CD4-positive, alpha-beta memory T cell (primary cell): Measurements from ENCODE around the gene ZNF184. TPM values are rescaled to one million over a fixed set of nuclear protein-coding genes. Genes with fewer than 3 reads are reported as not detected.
A peak's percentile ranks its signal among the peaks of the same experiment; 100 is the strongest.

Experiments used
- CTCF ChIA-PET: fragments of 350-600 bp; sonication (Branson Sonifier 250); formaldehyde crosslinking; loops from one replicate; lab custom pipeline; 2021; ENCODE audit warnings: inconsistent platforms; ENCODE audit not compliant: partially characterized antibody; lab: Charles Lee
- POLR2A ChIA-PET: fragments of 350-600 bp; sonication (Branson Sonifier 250); formaldehyde crosslinking; loops from one replicate; lab custom pipeline; 2021; ENCODE audit not compliant: partially characterized antibody; lab: Charles Lee
- DNase-seq, 5 donors: peaks; one replicate each; pipeline versions ENCODE4 v3.0.0 to v3.0.0-alpha.2; 2020 to 2022; ENCODE audit warnings: mixed read lengths in 1 of 5
- H3K27ac ChIP-seq: one replicate; pipeline ENCODE4 v1.7.0; 2013; ENCODE audit warnings: low read depth, low read length
- H3K27me3 ChIP-seq: 2 replicates; pipeline ENCODE4 v1.7.0; 2013; ENCODE audit warnings: mild to moderate bottlenecking, low read length, moderate library complexity; ENCODE audit not compliant: insufficient read depth
- H3K36me3 ChIP-seq: 2 replicates; pipeline ENCODE4 v1.7.0; 2013; ENCODE audit warnings: mild to moderate bottlenecking, low read length, moderate library complexity; ENCODE audit not compliant: insufficient read depth
- H3K4me1 ChIP-seq: 2 replicates; pipeline ENCODE4 v1.7.0; 2013; ENCODE audit warnings: mild to moderate bottlenecking, low read length, moderate library complexity; ENCODE audit not compliant: insufficient read depth
- H3K4me3 ChIP-seq, 2 donors: one replicate each; pipeline ENCODE4 v1.7.0; 2013; ENCODE audit warnings: low read length in 2 of 2, mild to moderate bottlenecking in 1 of 2
- H3K9me3 ChIP-seq, 2 donors: one replicate each; pipeline ENCODE4 v1.7.0; 2013; ENCODE audit warnings: low read length in 2 of 2, control low read depth in 1 of 2; ENCODE audit not compliant: control insufficient read depth in 1 of 2
- H3K27ac Mint-ChIP-seq, 7 donors: one replicate each; pipeline ENCODE4 v1.8.0; 2020 to 2021; ENCODE audit warnings: mixed read lengths in 7 of 7, mild to moderate bottlenecking in 6 of 7, inconsistent platforms in 3 of 7, moderate library complexity in 3 of 7
- H3K27me3 Mint-ChIP-seq, 2 donors: one replicate each; pipeline ENCODE4 v1.8.0; 2020 to 2021; ENCODE audit warnings: mixed read lengths in 2 of 2
- H3K36me3 Mint-ChIP-seq, 2 donors: one replicate each; pipeline ENCODE4 v1.8.0; 2020 to 2021; ENCODE audit warnings: mixed read lengths in 2 of 2, inconsistent platforms in 1 of 2, mild to moderate bottlenecking in 1 of 2
- H3K4me1 Mint-ChIP-seq, 4 donors: one replicate each; pipeline ENCODE4 v1.8.0; 2020 to 2021; ENCODE audit warnings: mixed read lengths in 4 of 4, mild to moderate bottlenecking in 1 of 4
- H3K4me3 Mint-ChIP-seq, 8 donors: one replicate each; pipeline ENCODE4 v1.8.0; 2020 to 2021; ENCODE audit warnings: mixed read lengths in 8 of 8, mild to moderate bottlenecking in 7 of 8, moderate library complexity in 6 of 8, inconsistent platforms in 3 of 8
- H3K9me3 Mint-ChIP-seq, 8 donors: one replicate each; pipeline ENCODE4 v1.8.0; 2020 to 2021; ENCODE audit warnings: mixed read lengths in 8 of 8, mild to moderate bottlenecking in 5 of 8, inconsistent platforms in 3 of 8, moderate library complexity in 1 of 8
- intact Hi-C: fragments of 100-400 bp; cut with micrococcal nuclease; formaldehyde crosslinking; loops from one replicate; pipeline ENCODE4 v1.15.1; 2023
- polyA plus RNA-seq, 2 donors: library from polyadenylated mRNA; unstranded; fragments of 300-500 nt; fragmentation: Illumina TruSeq; gene quantifications; one replicate each; pipeline ENCODE4 v1.2.3, GENCODE V29; 2021
- total RNA-seq, 2 experiments: library from RNA; stranded (reverse); gene quantifications; one replicate each; pipeline ENCODE4 v1.2.3, GENCODE V29; 2021

ZNF184 gene
- total and polyA plus RNA-seq, 4 experiments from 2014 or later = 4.8 to 17.4 (median 14.0) TPM

DNA sequence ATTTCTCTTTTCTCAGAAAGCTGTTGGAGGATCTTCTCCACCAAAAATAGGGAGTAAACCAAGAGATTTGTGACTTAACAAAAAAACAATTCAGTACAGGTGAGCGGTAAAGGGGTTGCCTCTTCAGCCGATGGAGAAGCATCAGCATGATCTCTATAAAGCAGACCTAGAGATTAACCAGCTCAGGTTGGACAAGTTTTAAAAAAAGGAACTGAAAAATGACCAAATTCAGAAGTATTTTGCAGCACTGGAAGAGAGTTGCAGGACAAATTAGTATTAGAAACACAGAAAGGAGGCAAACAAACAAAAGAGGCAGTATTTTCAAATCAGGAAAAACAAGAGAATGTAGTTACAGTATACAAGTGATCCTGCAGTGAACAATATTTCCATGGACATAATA, 39.6 kb upstream of the ZNF184 start:
- Mint-ChIP-seq H3K36me3 (no peaks in the 10 kb centered on the region), H3K27me3 (peaks cover 46 to 53% of the 10 kb centered on the region in 2 donors), H3K9me3 (no peaks in the 10 kb centered on the region), H3K4me3 (no peak overlapping the region), H3K4me1 (peaks cover 2 to 8% (median 5%) of the 10 kb centered on the region in 4 donors), H3K27ac (no peak overlapping the region)
- no peak for DNase-seq
- no peak overlapping the region for H3K4me3 ChIP-seq
- no peak overlapping the region for H3K27ac ChIP-seq
- H3K27me3 ChIP-seq = peaks cover 16% of the 10 kb centered on the region
- ChIA-PET CTCF (no interaction called here), POLR2A (no interaction called here)
- intact Hi-C loops = no loop called here
- no peaks in the 10 kb centered on the region for H3K36me3 ChIP-seq
- H3K9me3 ChIP-seq = no peaks in the 10 kb centered on the region
- H3K4me1 ChIP-seq = no peaks in the 10 kb centered on the region

DNA sequence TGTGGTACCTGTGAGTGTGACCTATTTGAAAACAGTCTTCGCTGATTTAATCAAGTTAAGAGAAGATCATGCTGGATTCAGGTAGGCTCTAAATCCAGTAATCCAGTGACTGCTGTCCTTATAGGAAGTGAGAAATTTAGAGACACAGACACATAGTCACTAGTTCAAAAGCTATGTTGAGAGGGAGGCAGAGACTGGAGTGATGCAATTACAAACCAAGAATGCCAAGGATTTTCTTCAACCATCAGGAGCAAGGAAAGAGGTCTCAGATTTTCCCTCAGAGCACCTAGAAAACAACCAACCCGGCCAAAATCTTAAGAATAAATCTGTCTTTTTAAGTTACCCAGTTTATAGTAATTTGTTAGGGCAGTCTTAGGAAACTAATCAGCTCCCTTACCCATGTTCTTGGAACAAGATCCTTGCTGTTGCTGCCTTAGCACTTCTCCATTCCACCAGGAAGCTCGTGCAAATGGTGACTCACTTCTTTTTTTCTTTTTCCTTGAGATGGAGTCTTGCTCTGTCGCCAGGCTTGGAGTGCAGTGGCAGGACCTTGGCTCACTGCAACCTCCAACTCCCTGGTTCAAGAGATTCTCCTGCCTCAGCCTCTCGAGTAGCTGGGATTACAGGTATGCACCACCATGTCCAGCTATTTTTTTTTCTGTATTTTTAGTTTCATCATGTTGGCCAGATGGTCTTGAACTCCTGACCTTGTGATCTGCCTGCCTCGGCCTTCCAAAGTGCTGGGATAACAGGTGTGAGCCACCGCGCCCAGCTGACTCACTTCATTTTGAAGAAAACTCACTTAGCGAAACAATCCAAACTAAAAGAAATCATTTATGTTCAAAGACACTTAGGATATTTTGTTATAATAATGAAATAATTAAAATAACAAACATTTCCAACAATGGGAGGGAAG, 34.4 kb upstream of the ZNF184 start:
- Histone ChIP-seq H3K9me3 (no peaks in the 10 kb centered on the region), H3K27me3 (peaks cover 12% of the 10 kb centered on the region), H3K36me3 (no peaks in the 10 kb centered on the region), H3K27ac (no peak overlapping the region), H3K4me1 (peaks cover 27% of the 10 kb centered on the region), H3K4me3 (no peak overlapping the region)
- Mint-ChIP-seq H3K4me3 (no peak overlapping the region), H3K9me3 (peaks cover 0 to 14% (median 0%) of the 10 kb centered on the region in 8 donors), H3K27me3 (peaks cover 22 to 39% of the 10 kb centered on the region in 2 donors), H3K36me3 (peaks cover 0 to 20% of the 10 kb centered on the region in 2 donors), H3K4me1 (peaks cover 22 to 35% (median 30%) of the 10 kb centered on the region in 4 donors), H3K27ac (peak overlapping the region in 2 of 7 donors; percentile 20 to 99)
- POLR2A ChIA-PET = interaction anchor here (4.2 to 4.8 kb wide), 2 partner anchors 12 to 28 kb away, joined by 28 to 39 read pairs; no protein-coding TSS in a partner anchor
- intact Hi-C loops = no loop called here
- DNase-seq = no peak
- CTCF ChIA-PET = interaction anchor here (0.8 to 4.3 kb wide), 3 partner anchors 12 to 330 kb away, joined by 3 to 40 read pairs (median 11); no protein-coding TSS in a partner anchor

DNA sequence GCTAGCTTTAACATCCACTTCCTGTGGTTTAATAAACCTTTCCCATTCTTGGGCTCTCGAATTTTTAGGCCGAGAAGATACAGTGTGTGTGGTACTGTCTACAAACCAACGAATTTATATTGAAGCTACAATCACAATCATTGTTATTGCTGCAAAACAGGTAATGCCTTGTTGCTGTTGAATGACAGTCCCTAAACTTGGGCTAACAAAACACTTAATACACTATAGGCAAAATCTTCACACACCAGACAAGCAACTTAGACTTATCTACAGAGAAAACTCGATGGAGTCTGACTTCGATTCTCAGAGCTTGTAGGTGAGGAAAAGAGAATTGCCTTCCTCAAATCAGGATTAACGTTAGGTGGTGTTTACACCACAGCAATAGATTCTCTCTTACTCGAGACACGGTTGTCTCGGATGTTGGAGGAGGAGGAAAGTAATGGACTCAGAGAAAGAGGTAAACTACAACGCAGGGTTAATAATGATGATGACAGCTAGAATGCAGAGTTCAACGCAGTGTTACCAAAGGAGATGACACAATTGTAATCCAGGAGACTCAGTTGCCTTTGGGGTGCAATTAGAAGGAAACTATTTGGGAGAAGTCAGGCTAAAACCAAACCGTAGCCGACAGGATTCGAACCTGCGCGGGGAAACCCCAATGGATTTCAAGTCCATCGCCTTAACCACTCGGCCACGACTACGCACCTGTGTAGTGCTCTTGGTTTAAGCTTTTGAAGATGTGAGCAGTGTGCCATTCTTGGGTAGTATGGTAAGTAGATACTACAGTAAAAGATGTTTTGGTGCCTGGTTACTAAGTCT, 32.5 kb upstream of the ZNF184 start:
- DNase-seq = peak; percentile 56 to 89 (median 63)
- H3K36me3 Mint-ChIP-seq = peaks cover 0 to 20% of the 10 kb centered on the region in 2 donors
- Histone ChIP-seq H3K4me3 (no peak overlapping the region), H3K27ac (no peak overlapping the region), H3K27me3 (peaks cover 1% of the 10 kb centered on the region), H3K9me3 (no peaks in the 10 kb centered on the region), H3K4me1 (peaks cover 36% of the 10 kb centered on the region), H3K36me3 (no peaks in the 10 kb centered on the region)
- POLR2A ChIA-PET = interaction anchor here (0.8 to 4.8 kb wide), 9 partner anchors 9 to 387 kb away, joined by 3 to 39 read pairs (median 3); partner anchors contain the start of gene ZNF184
- CTCF ChIA-PET = interaction anchor here (1.0 to 4.3 kb wide), 7 partner anchors 9 to 391 kb away, joined by 3 to 40 read pairs (median 4); no protein-coding TSS in a partner anchor
- H3K27ac Mint-ChIP-seq = peak overlapping the region; percentile 8 to 99 (median 44)
- H3K4me3 Mint-ChIP-seq = peak overlapping the region in 5 of 8 donors; percentile 20 to 86 (median 46)
- peaks cover 25 to 44% (median 33%) of the 10 kb centered on the region in 4 donors for H3K4me1 Mint-ChIP-seq
- peaks cover 11 to 30% of the 10 kb centered on the region in 2 donors for H3K27me3 Mint-ChIP-seq
- H3K9me3 Mint-ChIP-seq = peaks cover 0 to 14% (median 0%) of the 10 kb centered on the region in 8 donors
- intact Hi-C loops = no loop called here

DNA sequence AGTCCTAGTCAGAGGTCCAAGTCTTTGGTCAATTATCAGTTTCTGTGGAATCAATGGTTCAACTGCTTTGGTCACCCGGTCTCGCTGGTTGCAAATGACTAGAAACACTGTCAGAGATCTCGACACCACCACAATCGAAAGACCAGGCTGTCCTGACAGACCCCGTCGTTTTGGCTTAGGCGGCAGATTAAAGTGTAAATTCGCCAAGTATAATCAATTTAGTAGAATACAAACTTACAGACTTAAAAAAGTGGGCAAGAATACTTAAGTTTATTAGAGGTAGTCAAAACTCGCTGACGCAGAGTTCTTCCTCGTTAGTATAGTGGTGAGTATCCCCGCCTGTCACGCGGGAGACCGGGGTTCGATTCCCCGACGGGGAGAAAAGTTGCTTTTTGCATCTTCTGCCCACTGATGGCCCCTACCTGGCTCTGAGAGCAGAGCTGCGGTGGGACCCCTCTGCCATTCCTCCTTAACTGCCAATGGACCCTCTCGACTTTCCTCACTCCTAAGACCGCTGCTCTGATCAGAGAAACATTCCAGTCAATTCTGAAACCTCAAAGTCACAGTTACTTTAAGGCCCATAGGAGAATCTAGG, 30.6 kb upstream of the ZNF184 start:
- ChIA-PET CTCF (interaction anchor here (1.0 to 4.3 kb wide), 2 partner anchors 15 to 249 kb away, joined by 7 to 40 read pairs; no protein-coding TSS in a partner anchor), POLR2A (interaction anchor here (0.6 to 4.8 kb wide), 7 partner anchors 16 to 1481 kb away, joined by 3 to 39 read pairs (median 4); no protein-coding TSS in a partner anchor)
- Mint-ChIP-seq H3K4me3 (peak overlapping the region; percentile 87 to 94 (median 90)), H3K36me3 (peaks cover 0 to 20% of the 10 kb centered on the region in 2 donors), H3K27ac (peak overlapping the region; percentile 78 to 99 (median 91)), H3K9me3 (peaks cover 0 to 14% (median 0%) of the 10 kb centered on the region in 8 donors), H3K27me3 (peaks cover 0 to 25% of the 10 kb centered on the region in 2 donors), H3K4me1 (peaks cover 25 to 44% (median 33%) of the 10 kb centered on the region in 4 donors)
- Histone ChIP-seq H3K36me3 (no peaks in the 10 kb centered on the region), H3K4me3 (peak overlapping the region; percentile 79), H3K27me3 (peaks cover 4% of the 10 kb centered on the region), H3K27ac (peak overlapping the region; percentile 9), H3K9me3 (no peaks in the 10 kb centered on the region), H3K4me1 (peaks cover 36% of the 10 kb centered on the region)
- intact Hi-C loops = loop anchor here (1.0 to 5.0 kb wide), 5 partner anchors 8 to 399 kb away; no protein-coding TSS in a partner anchor
- peak; percentile 79 to 82 (median 80) for DNase-seq

DNA sequence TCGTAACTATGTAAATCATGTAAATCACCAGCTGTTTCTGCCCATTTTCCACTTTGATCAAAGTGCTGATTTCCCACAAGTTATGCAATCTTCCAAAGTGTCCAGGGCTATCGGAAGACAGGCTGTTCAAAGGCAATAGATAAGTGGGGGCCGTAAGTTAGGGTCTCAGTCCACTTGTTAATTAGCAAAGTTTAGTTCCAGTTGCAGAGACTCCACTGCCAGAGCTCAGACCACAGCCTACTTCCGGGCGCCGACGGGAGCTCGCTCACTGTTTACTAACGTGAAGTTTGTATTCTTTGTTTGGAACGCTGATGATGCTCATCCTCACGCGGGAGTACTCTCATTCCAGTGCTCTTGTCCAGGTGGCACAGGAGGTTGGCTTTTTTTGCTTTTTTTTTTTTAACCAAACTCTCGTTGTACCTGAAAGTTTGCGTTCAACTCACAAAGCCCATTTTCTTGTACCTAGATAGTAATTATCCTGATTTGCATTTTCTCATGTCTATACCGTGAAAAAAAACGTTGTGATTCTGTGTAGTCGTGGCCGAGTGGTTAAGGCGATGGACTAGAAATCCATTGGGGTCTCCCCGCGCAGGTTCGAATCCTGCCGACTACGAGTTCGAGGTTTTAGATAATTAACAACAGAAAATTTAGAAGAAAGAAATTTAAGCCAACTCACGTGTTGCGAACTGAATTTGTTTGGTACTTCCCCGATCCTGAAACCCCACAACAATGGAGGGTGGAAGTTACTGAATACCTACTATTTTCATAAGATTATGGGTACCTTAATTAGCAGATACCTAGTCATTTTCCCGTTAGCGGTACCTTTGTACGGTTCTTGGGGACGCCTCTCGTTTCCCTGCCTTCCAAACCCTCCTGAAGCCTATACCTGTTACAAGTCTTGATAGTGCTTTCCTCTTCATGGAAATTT, 29.9 kb upstream of the ZNF184 start:
- H3K36me3 ChIP-seq = no peaks in the 10 kb centered on the region
- H3K4me3 ChIP-seq = peak overlapping the region; percentile 79
- H3K27ac Mint-ChIP-seq = peak overlapping the region; percentile 78 to 99 (median 91)
- ChIA-PET CTCF (interaction anchor here (0.7 to 1.3 kb wide), 5 partner anchors 16 to 1335 kb away, joined by 3 to 4 read pairs (median 4); a partner anchor contains a TSS), POLR2A (interaction anchor here (0.8 to 4.8 kb wide), 9 partner anchors 16 to 390 kb away, joined by 3 to 39 read pairs (median 7); partner anchors contain the start of gene ZNF184)
- H3K27me3 ChIP-seq = peaks cover 8% of the 10 kb centered on the region
- H3K4me1 Mint-ChIP-seq = peaks cover 25 to 44% (median 33%) of the 10 kb centered on the region in 4 donors
- H3K4me1 ChIP-seq = peaks cover 36% of the 10 kb centered on the region
- peak overlapping the region; percentile 87 to 94 (median 90) for H3K4me3 Mint-ChIP-seq
- DNase-seq = peak; percentile 66 to 80 (median 73)
- intact Hi-C loops = loop anchor here (1.0 to 5.0 kb wide), 5 partner anchors 7 to 400 kb away; no protein-coding TSS in a partner anchor
- peak overlapping the region; percentile 9 for H3K27ac ChIP-seq
- peaks cover 0 to 20% of the 10 kb centered on the region in 2 donors for H3K36me3 Mint-ChIP-seq
- no peaks in the 10 kb centered on the region for H3K9me3 ChIP-seq
- H3K27me3 Mint-ChIP-seq = peaks cover 0 to 22% of the 10 kb centered on the region in 2 donors
- H3K9me3 Mint-ChIP-seq = peaks cover 0 to 14% (median 0%) of the 10 kb centered on the region in 8 donors
